ENCODE data around the gene CXCR4.

DNA sequence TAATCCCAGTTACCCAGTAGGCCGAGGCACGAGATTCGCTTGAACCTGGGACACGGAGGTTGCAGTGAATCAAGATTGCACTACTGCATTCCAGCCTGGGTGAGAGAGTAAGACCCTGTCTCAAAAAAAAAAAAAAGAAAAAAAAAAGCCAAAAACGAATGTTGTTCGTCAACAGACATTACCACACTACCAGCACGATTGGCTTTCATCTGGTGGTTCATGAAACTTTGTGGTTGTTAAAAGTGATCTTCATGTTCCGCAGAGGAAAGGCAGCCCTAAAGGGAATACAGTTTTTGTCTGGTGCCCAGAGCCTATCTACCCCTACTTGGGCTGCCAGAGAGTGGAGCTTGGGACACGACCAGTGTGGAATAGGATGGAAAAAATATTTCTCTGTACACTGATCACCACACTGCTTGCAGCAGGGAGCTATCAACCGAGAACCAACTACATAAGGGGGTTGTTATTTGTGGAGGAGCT lies 13.6 kb upstream of the CXCR4 start:
- TF ChIP-seq, protein P1, sequence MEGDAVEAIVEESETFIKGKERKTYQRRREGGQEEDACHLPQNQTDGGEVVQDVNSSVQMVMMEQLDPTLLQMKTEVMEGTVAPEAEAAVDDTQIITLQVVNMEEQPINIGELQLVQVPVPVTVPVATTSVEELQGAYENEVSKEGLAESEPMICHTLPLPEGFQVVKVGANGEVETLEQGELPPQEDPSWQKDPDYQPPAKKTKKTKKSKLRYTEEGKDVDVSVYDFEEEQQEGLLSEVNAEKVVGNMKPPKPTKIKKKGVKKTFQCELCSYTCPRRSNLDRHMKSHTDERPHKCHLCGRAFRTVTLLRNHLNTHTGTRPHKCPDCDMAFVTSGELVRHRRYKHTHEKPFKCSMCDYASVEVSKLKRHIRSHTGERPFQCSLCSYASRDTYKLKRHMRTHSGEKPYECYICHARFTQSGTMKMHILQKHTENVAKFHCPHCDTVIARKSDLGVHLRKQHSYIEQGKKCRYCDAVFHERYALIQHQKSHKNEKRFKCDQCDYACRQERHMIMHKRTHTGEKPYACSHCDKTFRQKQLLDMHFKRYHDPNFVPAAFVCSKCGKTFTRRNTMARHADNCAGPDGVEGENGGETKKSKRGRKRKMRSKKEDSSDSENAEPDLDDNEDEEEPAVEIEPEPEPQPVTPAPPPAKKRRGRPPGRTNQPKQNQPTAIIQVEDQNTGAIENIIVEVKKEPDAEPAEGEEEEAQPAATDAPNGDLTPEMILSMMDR (IDR thresholded peaks at IDR 0.05) = no peak
- no peak for TF ChIP-seq POLR2A (IDR thresholded peaks at IDR 0.05)
